T-helper 22 cell (primary cell): ENCODE measurements around the gene PARVG.

Source experiments
- DNase-seq: peaks from one replicate; pipeline ENCODE4 v3.0.0-alpha.2; 2020; ENCODE audit warnings: low read depth

Gene PARVG

GRCh38 chr22:44181033-44181911, 547 bp downstream of the PARVG start:
- DNase-seq: peak; percentile 67

GRCh38 chr22:44181912-44182587, 1.3 kb downstream of the PARVG start:
- no peak for DNase-seq

DNA sequence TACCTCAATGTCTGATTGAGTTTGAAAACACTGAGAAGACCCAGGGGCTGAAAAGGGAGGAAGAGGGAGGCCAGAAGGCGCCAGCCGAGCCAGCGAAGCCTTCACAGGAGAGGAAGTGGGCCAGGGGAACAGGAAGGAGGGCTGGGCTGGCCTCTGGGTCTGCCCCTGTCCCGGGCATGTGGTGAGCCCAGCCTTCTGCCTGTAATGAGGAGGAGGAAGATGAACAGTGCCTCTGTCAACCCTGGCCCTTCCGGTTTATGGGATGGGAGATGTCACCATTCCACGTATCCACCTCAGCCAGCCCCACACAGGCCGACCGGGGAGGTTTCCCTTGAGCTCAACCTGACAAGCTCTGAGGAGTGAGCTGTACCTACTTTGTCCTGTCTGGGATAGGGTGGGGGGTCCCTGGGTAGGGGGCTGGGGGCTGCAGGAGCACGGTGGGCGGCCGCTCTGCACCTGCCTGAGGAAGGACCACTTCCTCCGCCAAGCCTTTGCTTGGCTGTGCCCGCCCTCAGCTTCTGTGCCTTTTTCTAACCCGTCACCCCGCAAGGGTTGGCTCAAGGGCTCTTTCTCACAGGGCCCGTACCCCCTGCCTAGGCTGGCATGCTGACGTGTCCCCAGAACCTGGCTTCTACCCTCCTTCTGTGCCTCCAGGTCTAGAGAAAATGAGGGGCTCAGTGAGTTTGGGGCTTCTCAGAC, 2.0 kb downstream of the PARVG start:
- DNase-seq: no peak

GRCh38 chr22:44183287-44183588, 2.5 kb downstream of the PARVG start:
- DNase-seq: no peak

- DNase-seq: no peak
These were observed 3.3 kb downstream of the PARVG start for GRCh38 chr22:44184006-44184405.

- DNase-seq: no peak
These were observed 4.8 kb downstream of the PARVG start for GRCh38 chr22:44185237-44186120.

- DNase-seq: no peak
These were observed 5.4 kb downstream of the PARVG start for GRCh38 chr22:44186121-44186510.

- DNase-seq: no peak
These were observed 6.0 kb downstream of the PARVG start for GRCh38 chr22:44186737-44187136.

DNA sequence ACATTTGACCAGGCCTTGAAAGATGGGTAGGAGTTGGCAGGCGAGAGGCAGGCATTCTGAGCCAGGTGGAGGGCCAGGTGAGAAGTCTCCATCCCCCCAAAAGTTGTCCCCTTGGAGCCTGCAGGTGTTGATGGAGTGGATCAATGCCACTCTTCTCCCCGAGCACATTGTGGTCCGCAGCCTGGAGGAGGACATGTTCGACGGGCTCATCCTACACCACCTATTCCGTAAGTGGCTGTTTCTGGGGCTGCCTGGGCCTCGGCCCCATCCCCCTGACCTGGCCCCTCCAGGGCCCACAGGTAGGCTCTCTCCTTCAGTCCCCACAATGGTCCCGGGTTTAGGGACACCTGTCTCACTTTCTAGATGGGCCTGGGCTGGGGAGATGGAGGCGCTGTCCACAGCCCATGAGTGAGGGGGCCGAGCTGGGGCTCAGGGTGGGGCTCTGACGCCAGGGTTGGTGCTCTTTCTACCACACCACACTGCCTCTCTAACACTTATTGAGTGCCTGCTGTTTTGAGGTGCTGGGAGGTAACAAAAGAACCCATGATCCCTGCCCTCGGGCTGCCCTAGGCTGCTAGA, 7.0 kb downstream of the PARVG start:
- no peak for DNase-seq

GRCh38 chr22:44188316-44188715, 7.6 kb downstream of the PARVG start:
- no peak for DNase-seq

GRCh38 chr22:44188986-44189630, 8.4 kb downstream of the PARVG start:
- DNase-seq: no peak

- no peak for DNase-seq
These were observed 9.8 kb downstream of the PARVG start for GRCh38 chr22:44190381-44190976.

DNA sequence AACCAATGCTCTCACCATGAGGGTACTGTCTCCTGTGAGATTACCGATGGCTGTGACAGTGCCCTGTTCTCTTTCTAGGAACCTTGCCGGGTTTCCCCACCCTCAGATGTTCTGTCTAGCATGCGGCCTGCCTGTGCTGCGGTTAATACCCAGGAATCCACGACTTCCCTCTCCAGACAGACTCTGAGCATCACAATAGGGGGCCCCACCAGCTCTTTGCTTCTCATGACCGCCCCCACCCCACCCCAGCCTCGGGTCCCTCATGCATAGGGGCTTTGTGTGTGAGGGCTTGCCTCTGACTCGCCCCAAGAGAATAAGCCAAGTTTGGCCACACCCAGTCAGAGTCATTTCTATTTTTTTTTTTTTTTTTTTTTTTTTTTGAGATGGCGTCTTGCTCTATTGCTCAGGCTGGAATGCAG, 10.3 kb downstream of the PARVG start:
- peak; percentile 17 for DNase-seq

- no peak for DNase-seq
These were observed 11.5 kb downstream of the PARVG start for GRCh38 chr22:44192098-44192815.

DNA sequence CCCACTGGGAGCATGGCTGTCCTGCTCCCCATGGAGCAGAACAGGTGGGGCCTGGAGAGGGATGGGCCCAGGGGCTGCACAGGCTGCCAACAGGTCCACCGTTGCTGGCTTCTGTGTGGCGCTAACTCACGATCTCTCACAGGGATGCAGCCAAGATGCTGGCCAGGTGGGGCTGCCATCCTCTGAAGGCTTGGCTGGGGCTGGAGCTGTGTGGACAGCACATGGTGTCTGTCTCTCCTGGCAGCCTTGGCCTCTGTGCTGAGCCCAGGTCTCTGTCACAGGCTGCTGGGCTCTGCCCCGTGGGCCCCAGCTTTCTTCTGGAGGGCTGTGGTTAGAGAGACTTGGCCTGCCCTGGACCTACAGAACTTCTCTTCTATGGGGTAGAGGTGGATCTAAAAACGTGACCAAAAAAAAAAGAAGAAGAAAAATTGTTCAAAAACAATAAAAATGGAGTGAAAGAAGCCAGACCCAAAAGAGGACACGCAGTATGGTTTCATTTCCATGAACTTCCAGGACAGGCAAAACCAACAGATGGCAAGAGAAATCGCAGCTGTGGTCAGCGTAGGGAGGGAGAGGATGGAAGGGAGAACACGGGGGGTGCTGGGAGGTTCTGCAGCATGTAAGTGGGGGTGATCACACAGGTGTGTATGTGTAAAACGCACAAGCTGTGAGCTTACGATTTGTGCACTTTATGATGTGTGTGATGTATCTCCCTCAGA, 12.2 kb downstream of the PARVG start:
- DNase-seq: no peak

DNA sequence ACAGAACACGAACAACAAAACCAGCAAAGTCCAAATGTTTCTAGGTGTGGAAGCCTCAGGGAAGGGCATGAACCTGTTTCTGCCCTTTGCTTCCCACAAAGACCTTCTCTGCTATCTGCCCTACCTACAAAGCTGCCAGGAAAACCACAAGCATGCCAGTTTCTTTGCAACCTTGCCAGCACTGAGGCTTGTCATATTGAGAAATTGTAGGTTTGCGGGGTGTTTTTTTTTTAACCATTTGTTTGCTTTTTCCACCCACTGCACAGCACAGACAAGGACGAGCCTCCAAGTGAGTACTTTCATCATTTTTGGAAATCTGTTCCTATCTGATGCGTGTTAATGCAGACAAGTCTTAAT, 12.8 kb downstream of the PARVG start:
- no peak for DNase-seq

DNA sequence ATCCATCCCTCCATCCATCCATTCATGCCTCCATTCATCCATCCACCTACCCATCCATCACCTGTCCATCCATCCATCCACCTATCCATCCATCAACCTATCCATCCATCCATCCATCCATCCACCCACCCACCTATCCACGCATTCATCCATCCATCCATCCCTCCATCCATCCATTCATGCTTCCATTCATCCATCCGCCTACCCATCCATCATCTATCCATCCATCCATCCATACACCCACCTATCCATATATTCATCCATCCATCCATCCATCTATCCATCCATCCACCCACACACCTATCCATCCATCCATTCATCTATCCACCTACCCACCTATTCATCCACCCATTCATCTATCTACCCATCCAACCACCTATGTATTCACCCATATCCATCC, 13.8 kb downstream of the PARVG start:
- no peak for DNase-seq

GRCh38 chr22:44195189-44195871, 14.6 kb downstream of the PARVG start:
- no peak for DNase-seq

DNA sequence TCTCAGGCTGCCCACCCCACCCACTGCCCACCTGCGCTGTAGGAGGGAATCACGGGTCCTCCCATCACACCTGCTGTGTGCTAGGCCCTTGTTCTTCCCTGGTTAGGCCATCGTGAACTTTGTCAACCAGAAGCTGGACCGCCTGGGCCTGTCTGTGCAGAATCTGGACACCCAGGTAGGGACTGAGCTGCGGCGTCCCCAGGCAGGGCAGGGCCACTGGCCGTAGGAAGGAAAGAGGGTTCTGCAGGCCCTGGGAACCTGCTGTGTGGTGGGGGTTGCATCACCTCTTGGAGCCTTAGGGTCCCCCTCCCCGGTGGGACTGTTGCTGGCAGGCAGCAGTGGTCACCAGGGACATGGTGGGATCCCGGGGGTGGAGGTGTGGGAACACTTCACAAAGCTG, 15.5 kb downstream of the PARVG start:
- no peak for DNase-seq
